Endodermal cell (in vitro differentiated cells): Measurements from ENCODE around the gene TEX101. TPM values are rescaled to one million over a fixed set of nuclear protein-coding genes. Genes with fewer than 3 reads are reported as not detected.
A peak's percentile ranks its signal among the peaks of the same experiment; 100 is the strongest.

Experiments used
- DNase-seq: peaks from one replicate; pipeline ENCODE4 v3.0.0-alpha.2; 2017
- H3K27ac ChIP-seq: 2 replicates; pipeline ENCODE4 v1.5.1; 2013; ENCODE audit warnings: mild to moderate bottlenecking, low read depth, low read length, moderate library complexity
- H3K27me3 ChIP-seq: 2 replicates; pipeline ENCODE4 v1.6.1; 2013; ENCODE audit warnings: mild to moderate bottlenecking, low read length, moderate library complexity; ENCODE audit not compliant: insufficient read depth, control insufficient read depth, poor library complexity, severe bottlenecking
- H3K36me3 ChIP-seq: 2 replicates; pipeline ENCODE4 v1.7.0; 2013; ENCODE audit warnings: mild to moderate bottlenecking, low read length, moderate library complexity; ENCODE audit not compliant: control insufficient read depth, insufficient read depth
- H3K4me1 ChIP-seq: one replicate; pipeline ENCODE4 v1.7.0; 2013; ENCODE audit warnings: low read length; ENCODE audit not compliant: control insufficient read depth, insufficient read depth
- H3K4me3 ChIP-seq: 2 replicates; pipeline ENCODE4 v1.5.1; 2013; ENCODE audit warnings: mild to moderate bottlenecking, low read length, moderate library complexity
- H3K9ac ChIP-seq: 2 replicates; pipeline ENCODE4 v1.6.1; 2013; ENCODE audit warnings: mild to moderate bottlenecking, low read length, moderate library complexity; ENCODE audit not compliant: poor library complexity, severe bottlenecking; ENCODE audit errors: extremely low read depth
- H3K9me3 ChIP-seq: 2 replicates; pipeline ENCODE4 v1.6.1; 2013; ENCODE audit warnings: mild to moderate bottlenecking, low read length, moderate library complexity; ENCODE audit not compliant: control insufficient read depth
- H3K27ac Mint-ChIP-seq: 2 replicates; pipeline ENCODE4 v1.8.0; 2020; ENCODE audit warnings: mixed read lengths
- H3K27me3 Mint-ChIP-seq: 2 replicates; pipeline ENCODE4 v1.8.0; 2021; ENCODE audit warnings: mild to moderate bottlenecking, mixed read lengths; ENCODE audit not compliant: insufficient read depth
- H3K36me3 Mint-ChIP-seq: 2 replicates; pipeline ENCODE4 v1.8.0; 2020; ENCODE audit warnings: low read depth, mixed read lengths
- H3K4me1 Mint-ChIP-seq: 2 replicates; pipeline ENCODE4 v1.8.0; 2020; ENCODE audit warnings: mixed read lengths
- H3K4me3 Mint-ChIP-seq: 2 replicates; pipeline ENCODE4 v1.8.0; 2020; ENCODE audit warnings: mild to moderate bottlenecking, moderate library complexity, mixed read lengths
- H3K9me3 Mint-ChIP-seq: 2 replicates; pipeline ENCODE4 v1.8.0; 2020; ENCODE audit warnings: mild to moderate bottlenecking, mixed read lengths
- CTCF ChIP-seq: fragments of 200-600 bp; sonication (generic); conservative IDR thresholded peaks from 2 replicates; pipeline ENCODE4 v1.5.0; 2021; ENCODE audit warnings: antibody characterized with exemption, mild to moderate bottlenecking
- WGBS, 2 experiments: methylation state at CpG; one replicate each; pipeline versions ENCODE4 v1.1.5 to v1.1.7; 2013; ENCODE audit warnings: missing lambda C conversion rate in 2 of 2, mixed read lengths in 1 of 2; ENCODE audit not compliant: insufficient coverage in 1 of 2, insufficient read length in 1 of 2; 5-methylcytosine and 5-hydroxymethylcytosine counted together
- total RNA-seq, 2 donors: library from RNA; stranded (reverse); fragmentation: NEBNext Ultra II Directional in 1 of 2; extraction: Animal tissue kit (Norgen Biotek cat#: 25700) in 1 of 2; gene quantifications; 2 replicates in 1 of 2; 3 replicates in 1 of 2; pipeline ENCODE4 v1.2.1, GENCODE V29; 2021

Gene TEX101
- total RNA-seq, 2 donors from 2014 or later = 0.59 TPM; not detected in 1

- Histone ChIP-seq H3K36me3 (no peaks in the 10 kb centered on the region), H3K9ac (no peak overlapping the region), H3K27me3 (no peaks in the 10 kb centered on the region), H3K9me3 (peaks cover 6% of the 10 kb centered on the region), H3K4me3 (no peak overlapping the region), H3K4me1 (no peaks in the 10 kb centered on the region), H3K27ac (no peak overlapping the region)
- H3K4me3 Mint-ChIP-seq = no peak overlapping the region
- H3K27ac Mint-ChIP-seq = no peak overlapping the region
- TF ChIP-seq CTCF = no peak
- DNase-seq = no peak
- WGBS, 2 experiments = no CpG with 5 or more reads among the region's 1 CpG
- H3K36me3 Mint-ChIP-seq = no peaks in the 10 kb centered on the region
- no peaks in the 10 kb centered on the region for H3K4me1 Mint-ChIP-seq
- peaks cover 4% of the 10 kb centered on the region for H3K9me3 Mint-ChIP-seq
- H3K27me3 Mint-ChIP-seq = no peaks in the 10 kb centered on the region
Observed at GRCh38 chr19:43422689-43423066, 8.0 kb downstream of the TEX101 start.

- peak; percentile 11 for DNase-seq
- Histone ChIP-seq H3K27ac (no peak overlapping the region), H3K9me3 (peaks cover 3% of the 10 kb centered on the region), H3K36me3 (no peaks in the 10 kb centered on the region), H3K4me1 (no peaks in the 10 kb centered on the region), H3K4me3 (no peak overlapping the region), H3K9ac (no peak overlapping the region), H3K27me3 (no peaks in the 10 kb centered on the region)
- Mint-ChIP-seq H3K36me3 (no peaks in the 10 kb centered on the region), H3K4me1 (no peaks in the 10 kb centered on the region), H3K27ac (no peak overlapping the region), H3K4me3 (no peak overlapping the region), H3K27me3 (no peaks in the 10 kb centered on the region), H3K9me3 (peaks cover 4% of the 10 kb centered on the region)
- 88 to 93% methylated on average over 1 to 5 of the region's 5 CpGs for WGBS, 2 experiments
- no peak for TF ChIP-seq CTCF
Observed at GRCh38 chr19:43423779-43424178, 9.1 kb downstream of the TEX101 start.

- Histone ChIP-seq H3K9me3 (no peaks in the 10 kb centered on the region), H3K36me3 (no peaks in the 10 kb centered on the region), H3K4me3 (no peak overlapping the region), H3K9ac (no peak overlapping the region), H3K27me3 (no peaks in the 10 kb centered on the region), H3K27ac (no peak overlapping the region), H3K4me1 (no peaks in the 10 kb centered on the region)
- DNase-seq = peak; percentile 51
- Mint-ChIP-seq H3K9me3 (no peaks in the 10 kb centered on the region), H3K4me3 (no peak overlapping the region), H3K27ac (no peak overlapping the region), H3K27me3 (no peaks in the 10 kb centered on the region), H3K4me1 (no peaks in the 10 kb centered on the region), H3K36me3 (no peaks in the 10 kb centered on the region)
- 32 to 45% methylated on average over 5 to 8 of the region's 8 CpGs for WGBS, 2 experiments
- TF ChIP-seq CTCF = peak; percentile 72
Observed at GRCh38 chr19:43425567-43426392, 11.1 kb downstream of the TEX101 start.
